Muscle of back (tissue), 11 donors: Measurements from ENCODE around the gene NEAT1. TPM values are rescaled to one million over a fixed set of nuclear protein-coding genes. Genes with fewer than 3 reads are reported as not detected.
A peak's percentile ranks its signal among the peaks of the same experiment; 100 is the strongest.

ENCODE experiments used
- DNase-seq, 3 donors: peaks; one replicate each; pipeline versions ENCODE4 v3.0.0 to v3.0.0-alpha.2; 2013
- polyA plus RNA-seq, 10 donors: library from polyadenylated mRNA; unstranded; fragments of 120-200 nt; gene quantifications; one replicate each; pipeline ENCODE4 v1.2.1, GENCODE V29; 2013; ENCODE audit not compliant: insufficient read length in 10 of 10

NEAT1 gene
- polyA plus RNA-seq, 10 donors: 39.4 to 242 (median 61.8) TPM

GRCh38 chr11:65477149-65477965 lies 54.8 kb downstream of the NEAT1 start:
- peak; percentile 95 to 98 (median 95) for DNase-seq

- peak in 2 of 3 donors; percentile 44 to 76 for DNase-seq
Observed at GRCh38 chr11:65478388-65479183, 56.0 kb downstream of the NEAT1 start.

DNA sequence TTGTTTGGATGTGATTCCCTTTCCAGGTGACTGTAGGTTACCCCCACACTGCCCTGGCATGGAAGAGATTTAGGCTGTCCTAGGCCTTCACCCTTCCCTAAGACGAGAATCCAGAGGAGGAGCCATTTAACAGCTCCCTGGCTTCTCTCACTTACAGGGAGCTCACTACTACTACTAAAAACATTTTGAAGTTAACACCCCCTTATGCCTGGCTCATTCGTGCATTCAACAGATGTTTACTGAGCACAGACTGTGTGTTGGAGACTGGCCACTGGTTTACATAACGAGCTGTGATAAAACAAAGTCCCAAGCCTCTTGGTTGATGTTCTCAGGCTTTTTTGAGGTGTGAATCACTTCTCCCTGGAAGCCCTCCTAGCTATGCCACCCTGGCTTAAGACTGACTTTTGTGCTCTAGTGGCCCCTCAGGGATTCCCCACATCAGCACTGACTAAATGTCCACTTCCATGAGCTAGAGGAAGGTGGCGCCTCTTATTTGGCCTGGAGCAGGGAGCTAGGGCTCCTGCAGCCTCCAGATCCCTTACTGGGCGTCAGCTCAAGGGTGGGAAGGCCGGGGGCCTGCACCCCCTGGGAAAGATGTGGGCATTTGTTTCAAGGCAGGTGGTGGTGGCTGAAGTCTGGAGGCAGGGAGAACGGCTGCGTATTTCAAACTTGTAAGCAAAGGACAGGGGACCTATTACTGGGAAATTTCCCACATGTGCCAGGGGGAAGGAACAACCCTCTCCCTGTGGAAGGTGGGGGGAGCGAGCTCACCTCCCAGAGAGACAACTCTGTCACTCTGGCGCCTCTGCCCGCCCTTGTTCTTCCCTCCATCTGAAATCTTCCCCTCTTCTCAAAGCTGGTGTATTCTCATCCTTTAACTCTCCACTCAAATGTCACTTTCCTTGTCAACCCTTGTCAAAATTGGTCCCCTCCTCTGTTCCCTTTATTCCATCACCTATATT lies 56.9 kb downstream of the NEAT1 start:
- peak; percentile 79 to 92 (median 82) for DNase-seq

- DNase-seq: no peak
Observed at GRCh38 chr11:65482306-65482850, 59.8 kb downstream of the NEAT1 start.

- DNase-seq: no peak
Observed at GRCh38 chr11:65485920-65486219, 63.3 kb downstream of the NEAT1 start.

DNA sequence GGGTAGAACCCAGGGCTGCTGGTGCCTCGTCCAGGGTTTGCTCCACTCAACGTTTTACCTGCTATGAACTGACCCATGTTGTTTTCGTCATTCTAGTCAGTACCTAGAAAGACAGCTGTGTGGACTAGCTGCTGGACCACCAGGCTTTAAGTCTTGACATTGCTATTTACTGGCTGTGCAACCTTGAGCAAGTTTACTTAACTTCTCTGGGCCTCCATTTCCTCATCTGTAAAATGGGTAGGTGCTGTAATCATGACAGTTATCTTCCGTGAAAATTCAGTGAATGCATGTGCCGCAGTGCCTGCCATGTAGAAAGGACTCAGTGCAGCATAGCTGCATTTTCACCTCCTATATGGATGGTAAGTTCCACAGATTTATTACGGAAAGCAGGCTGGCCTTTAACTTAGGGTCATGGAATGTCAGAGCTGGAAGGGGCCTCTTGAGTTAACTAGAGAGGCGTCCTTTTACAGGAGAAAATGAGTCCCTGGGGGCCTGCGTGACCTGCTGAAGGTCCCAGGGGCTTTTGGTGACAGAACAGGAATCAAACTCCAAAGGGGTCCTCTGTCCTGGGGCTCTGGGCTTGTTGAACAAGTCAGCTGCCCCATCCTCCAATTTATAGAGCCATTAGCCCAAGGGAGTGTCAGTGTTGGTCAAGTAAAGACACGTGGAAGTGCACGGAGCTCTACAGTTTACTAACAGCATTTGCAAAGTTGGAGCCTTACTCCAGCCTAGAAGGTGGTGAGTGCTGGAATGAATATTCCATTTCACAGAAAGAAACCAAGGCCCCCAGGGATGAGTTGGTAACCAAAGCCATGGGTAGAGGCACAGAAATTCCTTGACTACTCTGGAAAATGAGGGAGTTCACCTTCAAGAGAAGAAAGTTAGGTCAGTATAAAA lies 64.2 kb downstream of the NEAT1 start:
- no peak for DNase-seq

DNA sequence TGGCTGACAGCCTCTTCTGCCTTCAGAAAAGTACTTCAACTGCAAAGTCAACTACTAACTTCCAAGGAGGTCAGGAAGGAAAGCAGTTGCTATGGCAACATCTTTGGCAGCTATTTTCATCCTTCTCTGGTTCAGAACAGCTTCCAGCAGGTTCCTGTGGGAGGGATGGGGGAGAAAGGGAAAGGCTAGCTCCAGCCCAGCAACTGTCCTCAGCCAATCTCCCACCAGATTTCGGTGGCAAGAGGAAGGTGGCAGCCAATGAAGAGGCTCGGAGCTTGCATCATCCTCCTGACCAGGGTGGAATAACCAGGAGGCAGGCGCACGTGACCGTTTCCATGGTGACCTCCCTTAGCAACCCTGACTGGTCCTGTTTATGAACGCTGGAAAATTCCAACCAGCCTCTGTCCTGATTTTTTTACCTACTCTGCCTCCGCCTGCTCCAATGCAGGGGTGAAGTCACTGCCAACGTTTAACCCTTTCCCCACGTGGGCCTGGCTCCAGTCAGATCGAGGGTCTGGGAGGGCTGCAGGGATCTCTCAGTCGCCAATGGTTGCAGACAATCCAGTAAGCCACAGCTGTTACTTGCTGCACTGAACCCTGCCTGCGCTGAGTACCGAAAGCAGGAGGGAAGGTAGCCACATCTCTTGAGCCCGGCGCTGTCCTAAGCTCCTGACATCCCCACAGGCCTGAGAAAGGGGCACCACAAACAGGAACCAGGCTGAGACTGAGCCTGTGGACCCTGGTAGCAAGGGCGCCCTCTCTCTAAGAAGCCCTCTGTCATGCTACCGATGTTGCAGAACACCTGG lies 65.1 kb downstream of the NEAT1 start:
- DNase-seq: peak; percentile 99 to 100 (median 100)

DNA sequence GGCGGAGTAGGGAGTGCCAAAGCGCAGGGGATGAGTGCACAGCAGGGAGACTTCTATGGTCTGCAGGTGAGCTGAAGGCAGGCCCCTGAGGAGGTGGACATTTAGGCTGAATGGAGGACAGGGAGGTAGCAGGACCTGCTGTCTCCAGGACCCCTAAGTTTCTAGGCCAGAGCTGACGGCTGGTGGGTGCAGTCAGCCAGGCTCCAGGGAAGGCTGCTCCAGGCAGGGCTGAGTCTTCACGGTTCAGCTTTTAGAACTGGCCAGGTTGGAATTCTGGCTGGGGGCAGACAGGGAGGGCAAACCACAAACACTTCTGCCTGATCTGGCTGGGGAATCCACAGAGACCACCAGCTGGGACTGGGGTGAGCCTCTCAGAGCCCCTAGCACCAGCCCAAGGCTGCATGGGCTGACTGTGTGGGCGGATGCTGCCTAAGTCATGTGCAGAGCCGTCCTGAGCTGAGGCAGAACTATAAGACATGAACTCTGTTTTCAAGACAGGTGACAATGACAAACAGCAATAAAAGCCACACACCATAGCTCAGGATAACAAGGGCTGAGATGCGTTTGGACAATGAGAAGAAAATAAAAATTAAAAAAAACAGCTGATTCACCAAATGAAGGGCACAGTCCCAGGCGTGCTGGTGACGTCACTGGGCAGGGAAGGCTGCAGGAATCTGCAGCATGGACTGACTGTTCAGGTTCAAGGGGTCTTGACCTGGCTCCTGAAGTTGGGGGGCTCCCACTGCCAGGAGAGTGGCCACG lies 65.9 kb downstream of the NEAT1 start:
- DNase-seq: peak in 2 of 3 donors; percentile 32 to 68

GRCh38 chr11:65489035-65489705 lies 66.6 kb downstream of the NEAT1 start:
- peak; percentile 77 to 92 (median 83) for DNase-seq

DNA sequence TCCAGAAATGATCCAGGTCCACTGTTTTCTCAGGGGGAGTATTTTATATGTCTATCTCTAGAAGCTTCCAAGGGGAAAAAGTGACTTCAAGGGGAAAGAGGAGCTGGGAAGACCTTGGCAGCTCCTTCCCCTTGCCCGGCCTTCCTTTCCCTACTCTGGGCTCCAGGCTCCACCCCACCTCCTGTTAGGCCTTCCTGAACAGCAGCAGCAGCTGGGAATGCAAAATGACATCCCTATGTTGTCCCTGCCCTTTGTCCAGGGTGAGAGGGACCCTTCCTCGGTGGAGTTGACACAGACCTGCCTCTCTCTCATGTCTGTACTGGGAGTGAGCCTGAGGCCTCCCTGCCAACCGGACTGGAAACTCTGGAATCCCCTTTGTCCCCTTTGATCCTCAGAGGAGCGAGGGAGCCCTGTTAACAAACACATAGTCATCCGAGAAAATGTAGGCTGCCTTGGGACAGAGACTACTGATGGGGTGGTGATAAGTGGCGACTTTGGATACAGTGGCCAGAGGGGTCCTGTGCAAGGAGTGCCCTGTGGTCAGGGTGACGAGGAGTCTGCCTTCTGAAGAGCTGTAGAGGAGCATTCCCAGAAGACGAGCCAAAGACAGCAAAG lies 67.2 kb downstream of the NEAT1 start:
- peak; percentile 61 to 87 (median 76) for DNase-seq

DNA sequence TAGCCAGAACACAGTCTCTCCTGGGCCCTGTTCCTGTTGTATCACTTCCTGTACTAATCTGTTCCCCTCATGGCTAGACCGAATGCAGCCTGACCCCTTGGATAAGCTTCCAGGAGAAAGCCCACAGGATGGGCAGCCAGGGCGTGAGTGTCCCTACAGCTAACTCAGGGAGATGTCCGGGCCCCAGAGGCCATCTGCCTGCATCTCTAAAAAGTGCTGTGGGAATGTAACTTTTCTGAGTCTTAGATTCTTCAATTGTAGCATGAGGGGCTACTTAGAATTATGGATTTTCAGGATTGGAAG lies 68.5 kb downstream of the NEAT1 start:
- no peak for DNase-seq

DNA sequence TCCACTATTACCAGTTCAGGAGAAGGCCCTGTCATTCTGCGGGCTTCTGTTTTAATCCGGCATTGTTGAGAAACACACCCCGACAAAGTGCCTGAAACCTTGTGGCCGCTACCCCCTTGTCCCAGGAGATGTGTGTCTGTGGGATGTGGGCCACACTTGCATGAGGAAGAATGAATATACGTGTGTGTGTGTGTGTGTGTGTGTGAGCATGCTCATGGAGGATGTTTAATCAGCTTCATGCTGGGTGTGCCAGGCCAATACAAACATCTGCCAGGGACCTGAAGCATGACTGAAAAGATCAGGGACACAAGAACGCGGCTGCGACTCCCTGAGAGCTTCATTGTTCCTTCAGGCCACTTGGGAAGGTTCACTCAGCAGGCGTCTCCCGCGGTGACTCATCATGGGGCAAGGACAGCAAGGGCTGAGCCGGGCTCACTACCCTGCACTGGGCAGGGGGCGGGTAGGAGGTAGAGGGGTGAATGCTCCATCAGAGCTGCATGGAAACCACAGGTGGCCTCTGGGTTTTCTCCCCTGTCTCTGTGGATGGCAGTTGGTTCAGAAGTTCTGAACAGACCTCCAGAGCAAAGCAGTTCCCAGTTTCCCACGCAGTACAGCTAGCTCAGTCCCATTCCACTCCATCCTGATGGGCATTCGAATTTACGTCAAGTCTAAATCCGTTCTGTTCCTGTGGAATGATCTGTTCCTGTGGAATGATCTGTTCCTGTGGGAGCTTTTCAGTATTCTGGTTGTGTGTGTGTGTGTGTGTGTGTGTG lies 69.2 kb downstream of the NEAT1 start:
- peak; percentile 47 to 88 (median 72) for DNase-seq

DNA sequence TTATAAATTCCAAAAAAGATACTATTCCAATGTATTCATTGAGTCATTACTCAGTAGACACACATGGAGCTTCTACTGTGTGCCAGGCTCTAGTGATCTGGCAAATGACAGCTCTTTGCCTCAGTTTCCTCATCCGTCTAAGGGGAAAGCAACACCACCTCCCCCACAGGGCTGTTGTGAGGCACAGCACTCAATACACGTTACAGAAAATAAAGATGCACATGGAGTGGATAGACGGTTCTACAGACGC lies 69.7 kb downstream of the NEAT1 start:
- DNase-seq: no peak

DNA sequence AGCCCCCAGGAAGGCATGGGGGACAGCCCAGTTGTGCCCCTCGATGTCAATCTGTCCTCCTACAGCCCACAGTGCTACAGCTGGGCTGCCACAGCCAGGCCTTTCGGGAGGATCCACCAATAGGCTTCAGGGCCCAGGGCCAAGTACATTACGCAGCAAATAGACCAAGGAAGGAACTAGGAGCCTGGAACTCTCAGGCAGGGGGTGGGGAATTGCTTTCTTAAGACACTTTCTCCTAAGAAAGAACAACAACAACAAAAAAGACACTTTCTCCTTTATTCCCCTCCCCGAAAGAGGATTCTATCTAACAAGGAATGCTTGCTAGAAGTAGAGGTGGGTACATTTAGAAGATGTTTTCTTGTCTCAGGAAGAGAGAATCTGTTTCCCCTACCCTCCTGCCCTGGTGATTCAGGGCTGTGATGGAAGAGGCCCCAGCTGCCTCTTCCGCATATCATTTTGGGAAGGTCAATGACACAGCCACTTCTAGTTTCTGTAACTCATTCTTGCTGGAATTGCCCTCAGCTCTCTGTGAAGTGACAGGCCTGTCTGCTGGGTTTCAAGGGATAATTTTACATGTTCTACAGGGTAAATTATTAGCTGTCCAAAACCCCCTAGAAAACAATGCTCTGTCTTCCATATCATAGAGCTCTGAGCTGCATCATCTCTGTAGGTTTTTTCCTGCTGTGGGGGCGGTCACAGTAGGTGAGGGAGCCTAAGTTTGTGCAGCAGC lies 70.2 kb downstream of the NEAT1 start:
- peak; percentile 87 to 95 (median 91) for DNase-seq

DNA sequence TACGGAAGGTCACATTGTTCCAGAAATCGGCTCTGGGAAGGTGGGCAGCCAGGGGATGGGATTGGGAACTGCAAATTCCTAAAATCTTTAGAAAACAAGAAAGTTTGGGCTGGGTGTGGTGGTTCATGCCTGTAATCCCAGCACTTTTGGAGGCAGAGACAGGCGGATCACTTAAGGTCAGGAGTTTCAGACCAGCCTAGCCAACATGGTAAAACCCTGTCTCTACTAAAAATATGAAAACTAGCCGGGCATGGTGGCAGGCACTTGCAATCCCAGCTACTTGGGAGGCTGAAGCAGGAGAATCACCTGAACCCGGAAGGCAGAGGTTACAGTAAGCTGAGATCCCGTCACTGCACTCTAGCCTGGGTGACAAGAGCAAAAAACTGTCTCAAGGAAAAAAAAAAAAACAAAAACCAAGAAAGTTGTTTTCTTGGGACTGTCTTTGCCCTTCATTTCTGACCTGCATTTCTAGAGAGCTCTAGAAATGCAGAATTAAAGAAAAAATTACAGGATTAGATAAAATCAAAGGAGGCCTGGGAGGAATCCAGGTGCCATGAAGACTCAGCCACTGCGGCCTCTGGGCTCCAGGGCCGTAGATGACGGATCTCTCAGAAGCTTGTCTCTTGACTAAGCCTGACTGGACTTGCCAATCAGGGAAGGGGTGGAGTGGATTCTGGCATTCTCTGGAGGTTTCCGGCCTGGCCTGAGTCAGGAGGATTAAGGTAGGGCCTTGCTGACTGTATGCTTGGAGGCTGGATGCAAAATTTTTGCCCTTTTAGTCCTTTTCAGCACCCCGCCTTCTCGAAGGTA lies 71.0 kb downstream of the NEAT1 start:
- DNase-seq: peak; percentile 47 to 89 (median 63)
